Measurements from ENCODE around the gene RBM33. TPM values are rescaled to one million over a fixed set of nuclear protein-coding genes. Genes with fewer than 3 reads are reported as not detected.
A peak's percentile ranks its signal among the peaks of the same experiment; 100 is the strongest.

The RBM33 gene
- total RNA-seq, 1 experiment from 2014 or later = 81.8 TPM

- TF ChIP-seq ATF2 (CRISPR knock-in tag; IDR thresholded peaks at IDR 0.05; ENCODE audit: borderline replicate concordance, low read depth) (peak; percentile 60; the same call in 1 of the 2 replicates), ZNF396 (CRISPR knock-in tag; IDR thresholded peaks at IDR 0.05; ENCODE audit: borderline replicate concordance) (no peak), NR1H2 (CRISPR knock-in tag; IDR thresholded peaks at IDR 0.05) (no peak), ESRRA (CRISPR knock-in tag; IDR thresholded peaks at IDR 0.05; ENCODE audit: borderline replicate concordance) (peak; percentile 92), ATF6 (CRISPR knock-in tag; IDR thresholded peaks at IDR 0.05) (no peak), HMGXB4 (CRISPR knock-in tag; IDR thresholded peaks at IDR 0.05) (no peak), CDX4 (CRISPR knock-in tag; IDR thresholded peaks at IDR 0.05; ENCODE audit: borderline replicate concordance) (no peak), ZNF416 (CRISPR knock-in tag; IDR thresholded peaks at IDR 0.05) (no peak), KAT7 (CRISPR knock-in tag; IDR thresholded peaks at IDR 0.05; ENCODE audit: borderline replicate concordance) (0 out of 2 replicates have a peak, but pooled peaks have one; percentile 84)
These were observed 158.5 kb downstream of the RBM33 start (continued) for GRCh38 chr7:155802906-155803417.

GRCh38 chr7:155803418-155804376, 159.2 kb downstream of the RBM33 start:
- DNase-seq (ENCODE audit: low spot score) (peak; percentile 62), ATAC-seq (peak; percentile 21)
- POLR2A ChIA-PET = interaction anchor here (1.1 kb wide), 1 partner anchor 8 kb away, joined by 3 read pairs; the partner anchor contains the start of gene SHH
- peak overlapping the region; percentile 78 for H3K4me3 Mint-ChIP-seq
- peaks cover 24% of the 10 kb centered on the region for H3K4me1 Mint-ChIP-seq
- H3K27me3 Mint-ChIP-seq (ENCODE audit: low read depth) = peaks cover 96% of the 10 kb centered on the region
- CTCF ChIA-PET = interaction anchor here (1.4 to 2.2 kb wide), 2 partner anchors 10 to 205 kb away, joined by 4 to 14 read pairs; no protein-coding TSS in a partner anchor
- no peaks in the 10 kb centered on the region for H3K9me3 Mint-ChIP-seq
- H3K36me3 Mint-ChIP-seq = no peaks in the 10 kb centered on the region
- no peak overlapping the region for H3K27ac Mint-ChIP-seq
- TF ChIP-seq ATF6 (CRISPR knock-in tag; IDR thresholded peaks at IDR 0.05) (0 out of 2 replicates have a peak, but pooled peaks have one; percentile 25), ETV6 (CRISPR knock-in tag; IDR thresholded peaks at IDR 0.05) (peak; percentile 82), ZNF263 (CRISPR knock-in tag; IDR thresholded peaks at IDR 0.05; ENCODE audit: low read depth) (peak; percentile 7; the same call in 1 of the 2 replicates), FOXP4 (CRISPR knock-in tag; IDR thresholded peaks at IDR 0.05) (peak; percentile 45; the same call in 1 of the 2 replicates), FOXK1 (CRISPR knock-in tag; IDR thresholded peaks at IDR 0.05) (no peak), ZBTB43 (CRISPR knock-in tag; IDR thresholded peaks at IDR 0.05) (no peak), FOXP1 (CRISPR knock-in tag; IDR thresholded peaks at IDR 0.05; ENCODE audit: borderline replicate concordance) (0 out of 2 replicates have a peak, but pooled peaks have one; percentile 0), E2F5 (CRISPR knock-in tag; IDR thresholded peaks at IDR 0.05) (peak; percentile 67), NR1H2 (CRISPR knock-in tag; IDR thresholded peaks at IDR 0.05) (peak; percentile 45; the same call in 1 of the 2 replicates), ZNF512 (CRISPR knock-in tag; IDR thresholded peaks at IDR 0.05; ENCODE audit: borderline replicate concordance) (no peak)

Data from WTC11 (cell line).